ENCODE results near the gene CRB2.

Gene CRB2

GRCh38 chr9:123412171-123412820 is 56.3 kb downstream of the CRB2 start:
- DNase-seq (ENCODE audit: insufficient read length, low spot score) (no peak), FAIRE-seq (no peak)
- no peak for TF ChIP-seq CTCF (IDR thresholded peaks at IDR 0.05; ENCODE audit: insufficient read depth, missing control alignments)

GRCh38 chr9:123414204-123414603 is 58.2 kb downstream of the CRB2 start:
- no peak for FAIRE-seq

GRCh38 chr9:123414936-123415930 is 59.2 kb downstream of the CRB2 start:
- no peak for TF ChIP-seq CTCF (IDR thresholded peaks at IDR 0.05; ENCODE audit: insufficient read depth, missing control alignments)
- FAIRE-seq = no peak
- no peak for DNase-seq (ENCODE audit: insufficient read length, low spot score)

More at GRCh38 chr9:123414204-123414603, 58.2 kb downstream of the CRB2 start:
- no peak for DNase-seq (ENCODE audit: insufficient read length, low spot score)
- no peak for TF ChIP-seq CTCF (IDR thresholded peaks at IDR 0.05; ENCODE audit: insufficient read depth, missing control alignments)

- FAIRE-seq = no peak
- DNase-seq (ENCODE audit: insufficient read length, low spot score) = no peak
- TF ChIP-seq CTCF (IDR thresholded peaks at IDR 0.05; ENCODE audit: insufficient read depth, missing control alignments) = no peak
Observed at GRCh38 chr9:123416176-123416575, 60.2 kb downstream of the CRB2 start.

- DNase-seq (ENCODE audit: insufficient read length, low spot score) (no peak), FAIRE-seq (no peak)
- no peak for TF ChIP-seq CTCF (IDR thresholded peaks at IDR 0.05; ENCODE audit: insufficient read depth, missing control alignments)
Observed at GRCh38 chr9:123417289-123418051, 61.5 kb downstream of the CRB2 start.

- no peak for DNase-seq (ENCODE audit: insufficient read length, low spot score)
- FAIRE-seq = no peak
- no peak for TF ChIP-seq CTCF (IDR thresholded peaks at IDR 0.05; ENCODE audit: insufficient read depth, missing control alignments)
Observed at GRCh38 chr9:123418052-123418430, 62.0 kb downstream of the CRB2 start.
